IMR-90 (cell line): Measurements from ENCODE around the gene NBPF11. TPM values are rescaled to one million over a fixed set of nuclear protein-coding genes. Genes with fewer than 3 reads are reported as not detected.
A peak's percentile ranks its signal among the peaks of the same experiment; 100 is the strongest.
"Not testable (repeated sequence)": the region's sequence is repeated elsewhere in the genome, so short reads cannot be mapped to it uniquely, and the experiment has no call there.

Source experiments
- ATAC-seq: fragments of 200-7000 bp; cut with Tn5 transposase; 2 replicates; pipeline ENCODE4 v1.9.1; 2020; ENCODE audit warnings: low read depth, mild to moderate bottlenecking, moderate library complexity
- BruUV-seq: library from RNA; stranded (reverse); fragments of 400-500 nt; replicated peaks from 2 replicates; lab custom pipeline; 2021; lab: Mats Ljungman, UMichigan
- CTCF ChIA-PET: fragments of 300-600 bp; formaldehyde crosslinking; extraction: SDS; loops from one replicate; lab custom pipeline; 2021; ENCODE audit warnings: antibody characterized with exemption; lab: Yijun Ruan, JAX
- POLR2A ChIA-PET: fragments of 300-600 bp; sonication (Branson Sonifier 250); formaldehyde crosslinking; loops from one replicate; lab custom pipeline; 2022; ENCODE audit warnings: antibody characterized with exemption; ENCODE audit not compliant: unreplicated experiment; lab: Charles Lee
- DNase-seq: peaks from one replicate; pipeline ENCODE4 v3.0.0; 2013
- H2AFZ ChIP-seq: replicated peaks from 2 replicates; pipeline ENCODE3; 2013; ENCODE audit warnings: low read length, mild to moderate bottlenecking; ENCODE audit not compliant: poor library complexity
- H2AK5ac ChIP-seq: 2 replicates; pipeline ENCODE4 v1.6.1; 2013; ENCODE audit warnings: low read depth, low read length, inconsistent platforms
- H2AK9ac ChIP-seq: replicated peaks from 2 replicates; pipeline ENCODE3; 2013; ENCODE audit warnings: mild to moderate bottlenecking, low read depth, low read length, moderate library complexity; ENCODE audit not compliant: poor library complexity
- H2BK120ac ChIP-seq: 2 replicates; pipeline ENCODE4 v1.6.1; 2013; ENCODE audit warnings: low read depth, low read length, inconsistent platforms
- H2BK15ac ChIP-seq: 3 replicates; pipeline ENCODE4 v1.6.1; 2013; ENCODE audit warnings: low read depth, low read length, inconsistent platforms
- H2BK20ac ChIP-seq: 2 replicates; pipeline ENCODE4 v1.6.1; 2013; ENCODE audit warnings: low read depth, mild to moderate bottlenecking, inconsistent platforms, low read length, moderate library complexity
- H2BK5ac ChIP-seq: 2 replicates; pipeline ENCODE4 v1.6.1; 2013; ENCODE audit warnings: mild to moderate bottlenecking, low read depth, low read length, inconsistent platforms; ENCODE audit not compliant: poor library complexity, severe bottlenecking
- H3K14ac ChIP-seq: replicated peaks from 2 replicates; pipeline ENCODE4 v1.6.1; 2013; ENCODE audit warnings: low read depth, low read length, inconsistent platforms
- H3K18ac ChIP-seq: 2 replicates; pipeline ENCODE4 v1.6.1; 2013; ENCODE audit warnings: low read depth, low read length, control low read depth
- H3K23ac ChIP-seq: 2 replicates; pipeline ENCODE4 v1.6.1; 2013; ENCODE audit warnings: low read depth, low read length, inconsistent platforms
- H3K27ac ChIP-seq: 2 replicates; pipeline ENCODE4 v1.5.1; 2013; ENCODE audit warnings: mild to moderate bottlenecking, control low read depth, low read length; ENCODE audit not compliant: insufficient read depth
- H3K27me3 ChIP-seq: 2 replicates; pipeline ENCODE4 v1.6.1; 2013; ENCODE audit warnings: low read length; ENCODE audit not compliant: control insufficient read depth, insufficient read depth
- H3K36me3 ChIP-seq: 2 replicates; pipeline ENCODE4 v1.6.1; 2013; ENCODE audit warnings: low read length, mixed read lengths; ENCODE audit not compliant: control insufficient read depth, insufficient read depth
- H3K4ac ChIP-seq: 2 replicates; pipeline ENCODE4 v1.6.1; 2013; ENCODE audit warnings: low read depth, low read length, inconsistent platforms
- H3K4me1 ChIP-seq: 2 replicates; pipeline ENCODE4 v1.6.1; 2013; ENCODE audit warnings: low read length, mixed read lengths; ENCODE audit not compliant: control insufficient read depth, insufficient read depth
- H3K4me2 ChIP-seq: 2 replicates; pipeline ENCODE4 v1.6.1; 2013; ENCODE audit warnings: low read depth, mild to moderate bottlenecking, control low read depth, low read length, moderate library complexity
- H3K4me3 ChIP-seq: 2 replicates; pipeline ENCODE4 v1.5.1; 2013; ENCODE audit warnings: low read depth, mild to moderate bottlenecking, control low read depth, low read length, moderate library complexity; ENCODE audit not compliant: insufficient read depth
- H3K56ac ChIP-seq: 2 replicates; pipeline ENCODE4 v1.6.1; 2013; ENCODE audit warnings: low read length, inconsistent platforms; ENCODE audit not compliant: insufficient read depth; ENCODE audit errors: extremely low read depth
- H3K79me1 ChIP-seq, 2 experiments: 2 replicates each; pipeline ENCODE4 v1.6.1; 2013; ENCODE audit warnings: low read length in 2 of 2, inconsistent platforms in 1 of 2, low read depth in 1 of 2
- H3K9ac ChIP-seq: 2 replicates; pipeline ENCODE4 v1.6.1; 2013; ENCODE audit warnings: low read depth, low read length, control low read depth
- H3K9me1 ChIP-seq: 2 replicates; pipeline ENCODE4 v1.6.1; 2013; ENCODE audit warnings: low read length, inconsistent platforms; ENCODE audit not compliant: insufficient read depth
- H3K9me3 ChIP-seq: 2 replicates; pipeline ENCODE4 v1.6.1; 2013; ENCODE audit warnings: low read length; ENCODE audit not compliant: control insufficient read depth, insufficient read depth
- H4K20me1 ChIP-seq: 2 replicates; pipeline ENCODE4 v1.6.1; 2013; ENCODE audit warnings: low read length, inconsistent platforms; ENCODE audit not compliant: insufficient read depth
- H4K5ac ChIP-seq: 2 replicates; pipeline ENCODE4 v1.6.1; 2013; ENCODE audit warnings: mild to moderate bottlenecking, low read depth, low read length, control low read depth
- H4K8ac ChIP-seq, 2 experiments: 2 replicates each; pipeline ENCODE4 v1.6.1; 2013; ENCODE audit warnings: low read depth in 2 of 2, low read length in 2 of 2, control low read depth in 1 of 2, inconsistent platforms in 1 of 2
- H4K91ac ChIP-seq: 2 replicates; pipeline ENCODE4 v1.6.1; 2013; ENCODE audit warnings: low read depth, low read length, inconsistent platforms; ENCODE audit not compliant: insufficient read depth
- WGBS, 2 experiments: methylation state at CpG; one replicate each; pipeline versions ENCODE4 v1.1.5 to v1.1.7; 2013; ENCODE audit warnings: missing lambda C conversion rate in 2 of 2; ENCODE audit not compliant: insufficient read length in 1 of 2; ENCODE audit errors: extremely low coverage in 2 of 2; 5-methylcytosine and 5-hydroxymethylcytosine counted together
- dilution Hi-C: fragments of 300-500 bp; cut with HindIII; formaldehyde crosslinking; loops from one replicate; pipeline ENCODE4 v1.14.3; 2018; ENCODE audit warnings: low sequenced_read_pairs; ENCODE audit not compliant: unreplicated experiment
- in situ Hi-C: fragments of 300-500 bp; cut with MboI; formaldehyde crosslinking; loops from 3 replicates; pipeline ENCODE4 v1.14.3; 2019; ENCODE audit warnings: low sequenced_read_pairs, inconsistent platforms, mixed read lengths
- intact Hi-C: fragments of 100-400 bp; cut with micrococcal nuclease; formaldehyde crosslinking; loops from 2 replicates; pipeline ENCODE4 v1.10.0; 2022
- polyA plus RNA-seq, 3 experiments: library from polyadenylated mRNA; depleted of rRNA; stranded (reverse); fragments of >200 nt; gene quantifications; 2 replicates each; pipeline ENCODE4 v1.2.3, GENCODE V29; 2012; ENCODE audit warnings: low replicate concordance in 1 of 3
- total RNA-seq: library from RNA; depleted of rRNA; stranded (reverse); fragments of >200 nt; gene quantifications from 2 replicates; pipeline ENCODE4 v1.2.3, GENCODE V29; 2012

The NBPF11 gene
- total and polyA plus RNA-seq, 2 of the 4 experiments (the other 2 are of a cell fraction) = 2.7 to 6.5 TPM

DNA sequence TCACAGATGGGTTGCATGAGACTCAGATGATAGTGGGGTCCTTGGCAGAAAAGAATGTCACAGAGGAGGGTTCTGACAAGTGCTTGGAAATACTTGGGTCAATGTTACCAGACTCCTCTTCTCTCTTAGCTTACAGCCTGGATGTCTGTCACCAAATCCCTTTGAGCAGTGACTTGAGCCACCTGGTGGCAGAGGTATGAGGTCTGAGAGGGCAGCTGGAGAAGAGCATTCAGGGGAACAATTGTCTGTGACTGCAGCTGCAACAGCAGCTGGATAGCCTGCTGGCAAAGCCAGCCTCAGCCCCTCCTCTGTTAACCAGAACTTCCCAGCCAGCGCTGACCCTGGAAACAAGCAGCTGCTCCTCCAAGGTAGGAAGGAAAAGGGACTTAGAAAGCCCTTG lies 65.9 kb downstream of the NBPF11 start:
- H3K56ac ChIP-seq, H2BK120ac ChIP-seq, H3K14ac ChIP-seq, BruUV-seq, dilution Hi-C loops, H2BK20ac ChIP-seq, intact Hi-C loops, H3K79me1 ChIP-seq, DNase-seq, H4K91ac ChIP-seq, CTCF ChIA-PET, H3K36me3 ChIP-seq, H3K9me1 ChIP-seq, H3K27me3 ChIP-seq, H3K4me3 ChIP-seq, H3K4me2 ChIP-seq, POLR2A ChIA-PET, H4K8ac ChIP-seq, H3K4ac ChIP-seq, H2BK5ac ChIP-seq, H3K4me1 ChIP-seq, H3K18ac ChIP-seq, H3K9me3 ChIP-seq, ATAC-seq, H4K20me1 ChIP-seq, H2AK5ac ChIP-seq, H2AFZ ChIP-seq, H3K23ac ChIP-seq, H3K9ac ChIP-seq, H2AK9ac ChIP-seq, in situ Hi-C loops, H2BK15ac ChIP-seq, H3K27ac ChIP-seq, H4K5ac ChIP-seq: not testable (repeated sequence)
- no CpG with 5 or more reads among the region's 1 CpG for WGBS, 2 experiments

DNA sequence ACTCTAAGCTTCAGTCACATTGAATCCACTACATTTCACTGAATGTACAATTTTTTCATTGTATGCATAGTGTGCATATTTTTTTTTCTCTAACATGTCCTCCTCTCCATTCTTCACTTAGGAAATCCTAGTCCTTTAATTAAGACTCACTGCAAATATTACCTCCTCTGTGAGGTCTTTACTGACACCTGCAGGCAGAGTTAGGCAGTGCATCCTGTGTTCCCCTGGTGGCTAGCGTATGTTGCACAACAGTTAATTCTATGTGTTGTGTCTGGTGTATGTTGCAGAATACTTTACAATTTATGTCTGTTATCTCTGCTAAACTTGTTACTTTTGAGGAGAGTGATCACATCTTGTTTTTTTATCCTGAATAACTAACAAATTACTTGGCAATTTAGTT lies 70.9 kb downstream of the NBPF11 start:
- H2BK20ac ChIP-seq = not testable (repeated sequence)

More for the DNA sequence above, 70.9 kb downstream of the NBPF11 start:
- ATAC-seq = peak; percentile 97
- DNase-seq, CTCF ChIA-PET, H3K18ac ChIP-seq, H3K27me3 ChIP-seq, H2AK9ac ChIP-seq, H3K4me3 ChIP-seq, H3K79me1 ChIP-seq, in situ Hi-C loops, H3K27ac ChIP-seq, H3K14ac ChIP-seq, H3K9me3 ChIP-seq, dilution Hi-C loops, H4K8ac ChIP-seq, H2BK120ac ChIP-seq, H3K4ac ChIP-seq, H2AK5ac ChIP-seq, H3K23ac ChIP-seq, H2BK5ac ChIP-seq, intact Hi-C loops, H3K4me1 ChIP-seq, H3K56ac ChIP-seq, POLR2A ChIA-PET, H3K9ac ChIP-seq, H2AFZ ChIP-seq, BruUV-seq, H3K4me2 ChIP-seq, H4K91ac ChIP-seq, H4K5ac ChIP-seq, H4K20me1 ChIP-seq, H3K36me3 ChIP-seq, H3K9me1 ChIP-seq, H2BK15ac ChIP-seq: not testable (repeated sequence)
- no CpG with 5 or more reads among the region's 1 CpG for WGBS, 2 experiments
